ENCODE measurements around the gene COL27A1. TPM values are rescaled to one million over a fixed set of nuclear protein-coding genes. Genes with fewer than 3 reads are reported as not detected.

COL27A1 gene
- total RNA-seq, 1 experiment from 2014 or later = 12.0 TPM

GRCh38 chr9:114203410-114204140, 48.2 kb downstream of the COL27A1 start:
- CTCF ChIA-PET = no interaction called here
- H3K4me3 ChIP-seq (replicated peaks in 1 of 2; ENCODE audit: low read depth in 1 of 2, low read length in 2 of 2) = no peak overlapping the region
- no TSS peak for BruUV-seq (replicated peaks)
- no peaks in the 10 kb centered on the region for H3K36me3 ChIP-seq (ENCODE audit: control insufficient read depth in 1 of 2, insufficient read depth in 2 of 2, low read length in 2 of 2)
- H3K9me3 ChIP-seq (ENCODE audit: control insufficient read depth in 1 of 2, insufficient read depth in 1 of 2, low read depth in 1 of 2, low read length in 2 of 2) = no peaks in the 10 kb centered on the region
- H3K4me2 ChIP-seq (ENCODE audit: low read length) = no peak overlapping the region
- no peaks in the 10 kb centered on the region for H3K9me2 ChIP-seq (ENCODE audit: insufficient read depth)
- H3K27me3 ChIP-seq (ENCODE audit: insufficient read depth, low read length) = no peaks in the 10 kb centered on the region
- no peak overlapping the region for H3K27ac ChIP-seq (ENCODE audit: low read depth, low read length)
- DNase-seq (ENCODE audit: low read depth, low spot score) (no peak), ATAC-seq (no peak)
- RAD21 ChIA-PET (ENCODE audit: low non-redundant PET in 1 of 2, low total read pairs in 2 of 2, uncharacterized antibody in 2 of 2, unreplicated experiment in 2 of 2) = no interaction called here
- H2AFZ ChIP-seq (ENCODE audit: low read depth, low read length, poor library complexity, severe bottlenecking) = no peak overlapping the region
- POLR2A ChIA-PET = no interaction called here
- H3K79me2 ChIP-seq (ENCODE audit: insufficient read depth, low read length) = no peaks in the 10 kb centered on the region
- TF ChIP-seq ELF1 (IDR thresholded peaks at IDR 0.05; ENCODE audit: borderline replicate concordance, low read depth) = no peak
- H3K4me1 ChIP-seq (ENCODE audit: control insufficient read depth in 1 of 2, insufficient read depth in 2 of 2, low read length in 2 of 2) = peaks cover 0 to 10% of the 10 kb centered on the region in 2 experiments; a peak in 2 of 4 replicates
- H3K9ac ChIP-seq (ENCODE audit: low read length) = no peak overlapping the region
- H4K20me1 ChIP-seq (ENCODE audit: insufficient read depth) = no peaks in the 10 kb centered on the region
- intact Hi-C loops (cut with micrococcal nuclease) = no loop called here

DNA sequence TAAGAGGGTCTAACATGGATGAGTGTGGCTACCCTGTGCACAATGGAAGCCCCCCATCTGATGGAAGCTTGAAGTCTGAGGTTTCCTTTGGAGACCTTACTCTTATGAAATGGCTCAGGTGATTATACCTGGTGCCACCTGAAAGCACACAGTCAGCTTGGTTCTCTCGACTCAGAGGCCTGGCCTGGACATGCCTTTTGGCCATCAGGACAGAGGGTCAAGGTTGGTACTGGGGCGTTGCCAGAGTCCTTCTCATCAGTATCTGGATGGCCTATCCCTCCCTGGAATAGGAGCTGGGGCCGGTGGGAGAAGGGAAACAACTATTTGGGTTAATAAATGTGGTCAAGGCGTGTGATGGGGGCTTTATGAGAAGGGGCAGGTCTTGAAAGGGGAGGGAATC, 48.9 kb downstream of the COL27A1 start:
- DNase-seq (ENCODE audit: low read depth, low spot score) (no peak), ATAC-seq (no peak)
- CTCF ChIA-PET = no interaction called here
- H3K9me2 ChIP-seq (ENCODE audit: insufficient read depth) = no peaks in the 10 kb centered on the region
- H3K4me2 ChIP-seq (ENCODE audit: low read length) = no peak overlapping the region
- intact Hi-C loops (cut with micrococcal nuclease) = no loop called here
- H3K79me2 ChIP-seq (ENCODE audit: insufficient read depth, low read length) = no peaks in the 10 kb centered on the region
- TF ChIP-seq FOSL1 (IDR thresholded peaks at IDR 0.05; ENCODE audit: low read depth) (no peak), YY1 (IDR thresholded peaks at IDR 0.05; ENCODE audit: extremely low read depth, insufficient replicate concordance, low read depth, low read length) (no peak), MAX (IDR thresholded peaks at IDR 0.05) (no peak), EGR1 (IDR thresholded peaks at IDR 0.05; ENCODE audit: low read depth) (no peak), ZNF274 (IDR thresholded peaks at IDR 0.05; ENCODE audit: low read depth, low read length) (no peak), EZH2 (IDR thresholded peaks at IDR 0.05) (no peak), CTCF (IDR thresholded peaks at IDR 0.05 in 2 of 3, conservative IDR thresholded peaks at IDR 0.05 in 1 of 3; ENCODE audit: borderline replicate concordance in 1 of 3, insufficient read depth in 1 of 3, low read depth in 2 of 3, low read length in 2 of 3) (no peak), EZH2phosphoT487 (IDR thresholded peaks at IDR 0.05; ENCODE audit: borderline replicate concordance) (no peak), CEBPB (IDR thresholded peaks at IDR 0.05; ENCODE audit: low read depth) (no peak), JUND (IDR thresholded peaks at IDR 0.05) (no peak)
- H3K4me3 ChIP-seq (replicated peaks in 1 of 2; ENCODE audit: low read depth in 1 of 2, low read length in 2 of 2) = no peak overlapping the region
- RAD21 ChIA-PET (ENCODE audit: low non-redundant PET in 1 of 2, low total read pairs in 2 of 2, uncharacterized antibody in 2 of 2, unreplicated experiment in 2 of 2) = no interaction called here
- H3K9ac ChIP-seq (ENCODE audit: low read length) = no peak overlapping the region
- H3K27me3 ChIP-seq (ENCODE audit: insufficient read depth, low read length) = no peaks in the 10 kb centered on the region
- H3K4me1 ChIP-seq (ENCODE audit: control insufficient read depth in 1 of 2, insufficient read depth in 2 of 2, low read length in 2 of 2) = peaks cover 0 to 10% of the 10 kb centered on the region in 2 experiments; a peak in 2 of 4 replicates
- no peaks in the 10 kb centered on the region for H3K36me3 ChIP-seq (ENCODE audit: control insufficient read depth in 1 of 2, insufficient read depth in 2 of 2, low read length in 2 of 2)
- POLR2A ChIA-PET = no interaction called here
- H3K27ac ChIP-seq (ENCODE audit: low read depth, low read length) = no peak overlapping the region
- no peaks in the 10 kb centered on the region for H4K20me1 ChIP-seq (ENCODE audit: insufficient read depth)
- H2AFZ ChIP-seq (ENCODE audit: low read depth, low read length, poor library complexity, severe bottlenecking) = no peak overlapping the region
- no TSS peak for BruUV-seq (replicated peaks)
- H3K9me3 ChIP-seq (ENCODE audit: control insufficient read depth in 1 of 2, insufficient read depth in 1 of 2, low read depth in 1 of 2, low read length in 2 of 2) = no peaks in the 10 kb centered on the region

Measured in HCT116 (cell line).